IPS-20b (cell line): Measurements from ENCODE around the gene DYDC2.
A peak's percentile ranks its signal among the peaks of the same experiment; 100 is the strongest.

ENCODE experiments used
- H3K27ac ChIP-seq: one replicate; pipeline ENCODE4 v1.5.1; 2013; ENCODE audit warnings: low read length
- H3K27me3 ChIP-seq: 2 replicates; pipeline ENCODE4 v1.6.1; 2013; ENCODE audit warnings: mild to moderate bottlenecking, low read length, inconsistent platforms; ENCODE audit not compliant: insufficient read depth
- H3K36me3 ChIP-seq: 2 replicates; pipeline ENCODE4 v1.6.1; 2013; ENCODE audit warnings: low read depth, mild to moderate bottlenecking, inconsistent platforms, low read length, moderate library complexity; ENCODE audit not compliant: insufficient read depth
- H3K4me1 ChIP-seq: 2 replicates; pipeline ENCODE4 v1.6.1; 2013; ENCODE audit warnings: mild to moderate bottlenecking, control low read depth, inconsistent platforms, low read length, moderate library complexity; ENCODE audit not compliant: insufficient read depth
- H3K4me3 ChIP-seq: 2 replicates; pipeline ENCODE4 v1.5.1; 2013; ENCODE audit warnings: mild to moderate bottlenecking, low read length, inconsistent platforms
- H3K9ac ChIP-seq: 2 replicates; pipeline ENCODE4 v1.6.1; 2013; ENCODE audit warnings: low read depth, mild to moderate bottlenecking, inconsistent platforms, low read length, moderate library complexity
- H3K9me3 ChIP-seq: 2 replicates; pipeline ENCODE4 v1.6.1; 2013; ENCODE audit warnings: mild to moderate bottlenecking, low read depth, low read length, inconsistent platforms; ENCODE audit not compliant: insufficient read depth

Gene DYDC2

GRCh38 chr10:80406204-80406603 lies 49.6 kb downstream of the DYDC2 start:
- H3K9me3 ChIP-seq = no peaks in the 10 kb centered on the region
- H3K4me1 ChIP-seq = peaks cover 5% of the 10 kb centered on the region; the same call in 1 of the 2 replicates
- peaks cover 5% of the 10 kb centered on the region; the same call in 1 of the 2 replicates for H3K36me3 ChIP-seq
- H3K9ac ChIP-seq = no peak overlapping the region
- H3K4me3 ChIP-seq = no peak overlapping the region
- H3K27me3 ChIP-seq = peaks cover 31% of the 10 kb centered on the region
- H3K27ac ChIP-seq = no peak overlapping the region

DNA sequence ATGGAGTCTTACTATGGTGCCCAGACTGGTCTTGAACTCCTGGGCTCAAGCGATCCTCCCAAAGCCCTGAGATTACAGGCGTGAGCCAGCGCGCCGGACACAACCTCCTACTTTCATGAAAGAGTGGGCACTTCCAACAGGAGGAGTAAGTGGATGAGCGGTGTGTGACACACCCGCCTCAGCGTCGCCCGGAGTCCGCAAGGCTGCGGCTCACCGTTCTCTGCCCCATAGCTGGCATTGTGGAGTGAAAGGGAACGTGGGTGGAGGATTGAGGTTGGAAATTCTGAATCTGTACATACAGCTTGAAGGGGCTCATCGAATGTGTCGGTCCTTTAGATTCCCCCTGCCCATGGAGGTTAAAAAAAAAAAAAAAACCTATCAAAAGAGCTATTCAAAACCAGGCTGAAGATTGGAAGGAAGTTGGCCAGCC lies 51.2 kb downstream of the DYDC2 start:
- peak overlapping the region; percentile 86 for H3K9ac ChIP-seq
- no peaks in the 10 kb centered on the region for H3K9me3 ChIP-seq
- peaks cover 31% of the 10 kb centered on the region for H3K27me3 ChIP-seq
- peak overlapping the region; percentile 82 for H3K4me3 ChIP-seq
- no peak overlapping the region for H3K27ac ChIP-seq
- peaks cover 5% of the 10 kb centered on the region; the same call in 1 of the 2 replicates for H3K36me3 ChIP-seq
- peaks cover 5% of the 10 kb centered on the region; the same call in 1 of the 2 replicates for H3K4me1 ChIP-seq

DNA sequence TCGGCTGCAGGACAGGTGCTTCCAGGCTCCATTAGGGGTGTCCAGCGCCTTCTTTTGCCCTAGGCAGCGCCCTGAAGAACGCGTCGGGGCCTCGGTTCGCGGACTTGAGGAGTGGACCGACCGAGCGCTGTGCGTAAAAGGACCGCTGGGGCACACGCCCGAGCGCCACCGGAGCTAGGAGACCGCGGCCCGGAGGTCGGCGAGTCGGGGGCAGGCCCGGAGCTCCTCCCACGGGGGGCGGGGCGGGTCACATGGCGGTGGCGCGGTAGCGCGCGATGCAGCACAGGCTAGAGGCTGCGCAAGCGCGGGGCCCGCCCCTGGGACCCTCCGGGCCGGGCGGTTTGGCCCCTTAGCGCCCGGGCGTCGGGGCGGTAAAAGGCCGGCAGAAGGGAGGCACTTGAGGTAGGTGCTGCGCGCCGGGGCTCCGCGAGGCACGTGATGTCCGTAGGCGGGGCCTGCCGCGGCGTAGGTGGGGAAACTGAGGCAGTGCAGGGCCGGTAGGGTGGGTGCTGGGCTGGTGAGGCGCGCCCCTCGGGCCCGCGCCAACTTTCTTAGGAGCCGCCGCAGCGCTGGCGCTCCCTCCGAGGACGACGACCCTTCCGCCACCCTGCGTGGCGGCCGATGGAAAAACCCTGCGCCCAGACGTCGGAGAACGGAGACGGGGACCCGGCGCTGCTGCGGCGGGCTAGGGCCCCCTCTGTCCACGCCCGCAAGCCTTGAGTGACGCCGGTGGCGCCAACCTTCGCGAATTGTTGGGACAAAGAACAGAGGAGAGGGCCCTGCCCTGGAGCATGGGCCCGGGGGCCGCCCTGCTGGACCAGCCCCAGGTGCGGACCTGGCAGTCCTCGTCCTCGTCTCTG lies 51.9 kb downstream of the DYDC2 start, which contains the start of gene PRXL2A:
PRXL2A (plus strand) TSS at position 310 of the 860 bp plus-strand sequence. CDS start 11,917 bp downstream, outside the sequence.
- Histone ChIP-seq H3K4me3 (peak within 1 kb of the TSS; percentile 82), H3K36me3 (peaks cover 5% of the 10 kb centered on the region; the same call in 1 of the 2 replicates), H3K9ac (peak within 1 kb of the TSS; percentile 86), H3K27me3 (peaks cover 31% of the 10 kb centered on the region), H3K9me3 (no peaks in the 10 kb centered on the region), H3K4me1 (peaks cover 5% of the 10 kb centered on the region; the same call in 1 of the 2 replicates), H3K27ac (no peak within 1 kb of the TSS)

DNA sequence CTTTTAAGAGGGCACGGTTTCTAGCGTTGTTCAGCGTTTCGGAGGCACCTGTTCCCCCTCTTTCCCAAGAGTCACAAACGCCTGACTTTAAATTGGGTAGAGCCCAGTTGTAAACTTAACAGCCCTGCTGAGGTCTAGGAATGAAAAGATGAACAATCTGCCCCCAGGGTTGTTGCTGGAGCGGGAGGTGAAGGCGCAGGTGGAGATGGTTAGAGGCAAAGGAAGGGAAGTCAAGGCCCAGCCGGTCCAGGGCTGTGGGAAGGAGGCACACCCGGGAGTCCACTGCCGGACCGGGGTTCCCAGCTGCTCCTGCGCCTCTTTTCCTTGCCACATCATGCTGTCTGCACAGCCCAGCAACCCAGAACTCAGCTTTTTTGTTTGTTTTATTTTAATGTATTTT lies 52.5 kb downstream of the DYDC2 start:
- H3K4me3 ChIP-seq = peak overlapping the region; percentile 82
- H3K27me3 ChIP-seq = peaks cover 31% of the 10 kb centered on the region
- peak overlapping the region; percentile 74; the same call in 1 of the 2 replicates for H3K9ac ChIP-seq
- no peaks in the 10 kb centered on the region for H3K9me3 ChIP-seq
- peaks cover 5% of the 10 kb centered on the region; the same call in 1 of the 2 replicates for H3K36me3 ChIP-seq
- no peak overlapping the region for H3K27ac ChIP-seq
- peaks cover 5% of the 10 kb centered on the region; the same call in 1 of the 2 replicates for H3K4me1 ChIP-seq

DNA sequence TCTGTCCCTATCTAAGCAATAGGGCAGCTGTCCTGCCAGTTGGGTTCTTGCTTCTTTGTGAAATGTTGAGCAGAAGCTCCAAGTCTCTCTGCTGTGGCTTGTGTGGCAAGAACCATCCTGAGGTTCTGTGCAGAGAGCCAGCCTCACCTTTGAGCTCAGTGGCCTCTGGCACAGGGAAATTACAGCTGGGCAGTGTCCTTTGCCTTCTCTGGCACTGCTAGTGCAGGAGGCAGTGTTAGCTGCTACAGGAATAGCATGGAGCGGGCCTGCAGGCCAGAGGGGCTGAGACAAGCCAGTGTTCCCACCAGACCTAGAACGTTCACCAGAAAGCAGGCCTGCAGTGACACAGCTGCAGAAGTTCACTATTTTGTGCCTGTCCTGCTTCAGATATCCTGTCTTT lies 53.5 kb downstream of the DYDC2 start:
- peaks cover 5% of the 10 kb centered on the region; the same call in 1 of the 2 replicates for H3K36me3 ChIP-seq
- H3K4me1 ChIP-seq = peaks cover 5% of the 10 kb centered on the region; the same call in 1 of the 2 replicates
- H3K27ac ChIP-seq = no peak overlapping the region
- no peak overlapping the region for H3K9ac ChIP-seq
- no peaks in the 10 kb centered on the region for H3K9me3 ChIP-seq
- H3K27me3 ChIP-seq = peaks cover 35% of the 10 kb centered on the region
- no peak overlapping the region for H3K4me3 ChIP-seq

DNA sequence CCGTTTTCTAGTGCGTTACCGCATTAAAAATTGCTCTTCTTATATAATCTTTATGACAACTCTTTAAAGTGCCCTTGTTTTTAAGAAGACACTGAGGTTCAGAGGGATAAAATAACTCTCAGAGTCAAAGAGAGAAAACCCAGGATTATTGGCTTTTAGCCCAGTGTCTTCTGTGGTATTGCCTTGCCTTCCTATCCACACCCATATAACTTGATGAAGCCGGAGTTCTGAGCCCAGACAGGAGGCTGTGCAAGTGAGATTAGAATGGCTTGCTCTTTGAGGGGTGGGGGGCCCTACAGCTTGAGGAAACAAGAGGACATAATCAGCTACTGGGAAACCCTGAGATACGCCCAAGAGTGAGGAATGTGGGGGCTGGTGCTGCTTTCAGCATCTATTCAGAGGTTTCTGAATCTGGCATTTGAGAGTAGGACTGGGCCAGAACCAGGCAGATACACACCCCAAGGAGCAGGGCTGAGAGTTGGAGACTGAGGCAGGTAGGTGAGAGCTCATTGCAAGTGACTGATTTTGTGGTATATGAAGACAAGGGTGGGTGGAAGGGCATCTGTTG lies 54.1 kb downstream of the DYDC2 start:
- Histone ChIP-seq H3K4me3 (no peak overlapping the region), H3K36me3 (peaks cover 5% of the 10 kb centered on the region; the same call in 1 of the 2 replicates), H3K27ac (no peak overlapping the region), H3K9ac (no peak overlapping the region), H3K9me3 (no peaks in the 10 kb centered on the region), H3K4me1 (peaks cover 5% of the 10 kb centered on the region; the same call in 1 of the 2 replicates), H3K27me3 (peaks cover 40% of the 10 kb centered on the region)

DNA sequence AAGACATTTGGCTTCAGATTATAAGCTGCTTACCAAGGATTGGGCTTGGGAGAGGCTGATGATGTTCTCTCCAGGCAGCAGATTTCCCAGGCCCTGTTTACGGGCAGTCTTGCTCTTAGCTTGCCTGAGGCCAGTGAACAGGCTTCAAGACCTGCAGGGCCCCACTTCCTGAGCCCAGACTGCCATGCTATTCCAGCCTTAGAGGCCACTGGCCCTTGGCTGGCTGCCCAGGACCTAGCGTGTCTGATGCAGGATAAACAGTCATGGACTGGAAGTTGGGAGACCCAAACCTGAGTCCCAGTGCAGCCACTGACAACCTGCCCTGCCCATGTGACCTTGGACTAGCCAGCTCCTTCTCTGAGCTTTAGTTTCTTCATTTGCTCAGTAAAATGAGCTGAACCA lies 54.7 kb downstream of the DYDC2 start:
- Histone ChIP-seq H3K9ac (no peak overlapping the region), H3K27ac (no peak overlapping the region), H3K4me3 (no peak overlapping the region), H3K9me3 (no peaks in the 10 kb centered on the region), H3K27me3 (peaks cover 44% of the 10 kb centered on the region), H3K4me1 (peaks cover 10% of the 10 kb centered on the region; the same call in 1 of the 2 replicates), H3K36me3 (peaks cover 5% of the 10 kb centered on the region; the same call in 1 of the 2 replicates)

DNA sequence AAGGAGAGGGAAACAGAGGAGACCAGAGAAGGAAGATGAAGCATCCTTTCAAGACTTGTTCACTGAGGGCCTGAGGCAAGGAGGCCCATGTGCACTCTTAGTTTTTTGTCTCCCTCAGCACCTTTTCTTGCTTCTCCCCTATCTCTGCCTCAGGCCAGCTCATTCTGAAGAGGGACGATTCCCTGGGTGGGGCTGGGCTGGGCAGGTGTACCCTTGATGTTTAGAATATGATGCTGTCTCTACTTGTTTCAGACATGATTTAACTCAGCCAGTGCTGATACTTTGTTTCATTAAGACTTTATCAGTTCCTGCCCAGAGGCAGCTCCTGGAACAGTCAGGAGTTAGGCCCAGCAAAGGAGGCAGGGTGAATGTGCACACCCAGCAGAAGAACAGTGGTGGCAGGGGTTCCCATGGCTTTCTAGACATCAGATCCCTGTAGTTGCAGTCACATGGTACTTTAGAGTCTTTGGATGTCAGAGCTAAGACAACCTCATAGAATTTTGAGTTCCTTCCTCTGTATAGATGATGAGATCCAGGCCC lies 55.2 kb downstream of the DYDC2 start:
- no peak overlapping the region for H3K4me3 ChIP-seq
- no peaks in the 10 kb centered on the region for H3K9me3 ChIP-seq
- H3K4me1 ChIP-seq = peaks cover 15% of the 10 kb centered on the region; the same call in 1 of the 2 replicates
- no peak overlapping the region for H3K9ac ChIP-seq
- no peak overlapping the region for H3K27ac ChIP-seq
- H3K27me3 ChIP-seq = peaks cover 45% of the 10 kb centered on the region
- H3K36me3 ChIP-seq = peaks cover 5% of the 10 kb centered on the region; the same call in 1 of the 2 replicates

- Histone ChIP-seq H3K9me3 (no peaks in the 10 kb centered on the region), H3K4me1 (peaks cover 19% of the 10 kb centered on the region; the same call in 1 of the 2 replicates), H3K4me3 (no peak overlapping the region), H3K27ac (no peak overlapping the region), H3K36me3 (peaks cover 5% of the 10 kb centered on the region; the same call in 1 of the 2 replicates), H3K27me3 (peaks cover 40% of the 10 kb centered on the region), H3K9ac (no peak overlapping the region)
Measured at GRCh38 chr10:80412486-80412885, 55.9 kb downstream of the DYDC2 start.

GRCh38 chr10:80413271-80413996 lies 56.9 kb downstream of the DYDC2 start:
- H3K9ac ChIP-seq = no peak overlapping the region
- no peak overlapping the region for H3K4me3 ChIP-seq
- peaks cover 5% of the 10 kb centered on the region; the same call in 1 of the 2 replicates for H3K36me3 ChIP-seq
- H3K27ac ChIP-seq = no peak overlapping the region
- H3K27me3 ChIP-seq = peaks cover 34% of the 10 kb centered on the region
- peaks cover 26% of the 10 kb centered on the region; the same call in 1 of the 2 replicates for H3K4me1 ChIP-seq
- H3K9me3 ChIP-seq = no peaks in the 10 kb centered on the region
